Activated CD4-positive, alpha-beta T cell treated with anti-CD3 and anti-CD28 coated beads, Interleukin-2, amount 50 U/mL, for 16 hours (primary cell): ENCODE data around the gene DGUOK.
"Not testable (repeated sequence)": the region's sequence is repeated elsewhere in the genome, so short reads cannot be mapped to it uniquely, and the experiment has no call there.

ENCODE experiments used
- DNase-seq: peaks from one replicate; pipeline ENCODE4 v3.0.0-alpha.2; 2020

DGUOK gene

DNA sequence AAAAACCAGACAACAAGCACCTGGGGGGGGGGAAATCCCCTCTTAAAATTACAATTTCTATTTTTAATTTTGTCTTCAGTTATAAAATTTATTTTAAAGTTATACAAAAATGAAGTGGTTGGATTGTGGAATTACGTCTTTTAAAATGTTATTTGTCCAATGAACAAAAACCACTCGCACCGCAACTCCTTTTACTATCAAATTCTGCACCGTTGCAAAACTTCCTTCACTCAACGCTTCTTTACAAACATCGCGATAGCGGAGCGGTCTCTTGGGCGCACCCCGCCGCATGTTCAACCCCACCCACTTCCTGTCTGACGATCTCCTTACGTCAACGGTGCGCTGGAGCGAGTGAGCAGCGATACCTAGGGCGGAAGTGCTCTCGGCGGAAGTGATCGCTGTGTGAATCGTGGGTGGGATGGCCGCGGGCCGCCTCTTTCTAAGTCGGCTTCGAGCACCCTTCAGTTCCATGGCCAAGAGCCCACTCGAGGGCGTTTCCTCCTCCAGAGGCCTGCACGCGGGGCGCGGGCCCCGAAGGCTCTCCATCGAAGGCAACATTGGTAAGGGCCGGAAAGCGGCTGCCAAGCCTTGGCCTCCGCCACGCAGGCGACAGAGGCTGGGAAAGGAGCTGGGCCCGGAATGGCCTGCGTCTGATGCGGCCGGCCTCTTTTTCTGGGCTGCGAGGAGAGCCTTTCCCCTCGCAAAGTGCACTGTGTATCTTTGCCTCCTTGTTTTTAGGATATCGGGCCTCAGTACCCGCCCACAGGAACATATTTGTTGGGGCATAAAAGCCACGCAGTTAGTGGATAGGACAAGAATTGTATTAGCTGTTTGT, at the start of gene DGUOK:
Gene DGUOK (plus strand): TSS at position 388 of the 835 bp plus-strand sequence. CDS start 31 bp downstream, at position 419.
- peak; percentile 99 for DNase-seq

DNA sequence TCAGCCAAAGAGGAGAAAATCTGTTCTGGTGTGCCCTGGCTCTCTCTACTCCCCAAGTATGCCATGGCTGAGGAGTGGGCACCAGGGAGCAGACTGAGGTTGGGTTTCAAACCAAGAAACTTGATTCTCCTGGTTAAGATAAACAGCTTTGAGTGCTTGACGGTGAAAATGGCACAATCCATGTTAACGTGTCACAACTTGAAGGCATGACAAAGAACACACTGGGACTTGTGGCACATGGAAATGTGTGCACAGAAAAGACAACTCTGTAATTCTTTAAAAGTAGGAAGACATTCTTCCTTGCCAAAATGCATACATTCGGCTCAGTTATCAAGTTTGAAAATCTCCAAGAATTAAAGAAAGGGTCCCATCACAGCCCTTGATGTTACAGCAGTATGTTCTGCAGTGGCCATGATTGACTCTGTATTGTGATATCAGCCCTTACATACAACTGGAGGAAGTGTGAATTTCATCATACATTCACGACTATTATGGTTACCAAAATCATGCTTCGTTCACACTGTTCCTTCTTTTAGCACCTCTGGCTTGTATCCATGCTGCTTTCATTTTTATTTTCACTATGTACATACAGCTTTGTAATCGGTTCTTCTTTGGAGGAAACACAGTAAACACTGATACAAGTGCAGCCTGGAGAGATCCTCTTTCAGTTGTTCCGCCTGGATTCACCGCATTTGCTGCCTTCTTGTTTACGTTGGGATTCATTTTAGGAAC, 49.4 kb upstream of the DGUOK start:
- DNase-seq = peak; percentile 14

DNA sequence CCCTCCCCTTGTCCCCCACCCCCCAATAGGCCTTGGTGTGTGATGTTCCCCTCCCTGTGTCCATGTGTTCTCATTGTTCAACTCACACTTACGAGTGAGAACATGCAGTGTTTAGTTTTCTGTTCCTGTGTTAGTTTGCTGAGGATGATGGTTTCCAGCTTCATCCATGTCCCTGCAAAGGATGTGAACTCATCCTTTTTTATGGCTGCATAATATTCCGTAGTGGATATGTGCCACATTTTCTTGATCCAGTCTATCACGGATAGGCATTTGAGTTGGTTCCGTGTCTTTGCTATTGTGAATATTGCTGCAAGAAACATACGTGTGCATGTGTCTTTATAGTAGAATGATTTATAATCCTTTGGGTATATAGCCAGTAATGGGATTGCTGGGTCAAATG, 48.7 kb upstream of the DGUOK start:
- not testable (repeated sequence) for DNase-seq

DNA sequence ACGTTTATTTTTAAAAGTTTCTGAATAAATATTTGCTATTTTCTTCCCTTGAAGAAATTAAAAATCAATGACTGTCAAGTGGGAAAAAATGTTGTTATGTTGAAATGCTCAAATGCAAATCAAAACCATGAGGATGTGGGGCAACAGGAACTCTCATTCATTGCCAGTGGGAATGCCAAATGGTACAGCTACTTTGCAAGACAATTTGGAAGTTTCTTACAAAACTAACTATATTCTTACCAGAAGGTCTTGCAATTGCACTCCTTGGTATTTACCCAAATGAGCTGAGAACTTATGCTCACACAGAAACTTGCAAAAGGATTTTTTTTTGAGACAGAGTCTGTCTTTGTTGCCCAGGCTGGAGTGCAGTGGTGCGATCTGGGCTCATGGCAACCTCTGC, 41.3 kb upstream of the DGUOK start:
- no peak for DNase-seq

DNA sequence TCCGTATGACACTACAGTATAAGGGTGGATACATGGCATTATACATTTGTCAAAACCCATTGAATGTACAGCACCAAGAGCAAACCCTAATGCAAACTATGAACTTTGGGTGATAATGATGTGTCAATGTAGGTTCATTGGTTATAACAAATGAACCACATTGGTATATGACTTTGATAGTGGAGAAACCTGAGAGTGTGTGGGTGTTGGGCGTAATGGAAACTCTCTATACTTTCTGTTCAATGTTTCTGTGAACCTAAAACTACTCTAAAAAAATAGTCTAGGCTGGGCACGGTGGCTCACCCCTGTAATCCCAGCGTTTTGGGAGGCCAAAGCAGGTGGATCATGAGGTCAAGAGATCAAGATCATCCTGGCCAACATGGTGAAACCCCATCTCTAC, 40.3 kb upstream of the DGUOK start:
- peak; percentile 18 for DNase-seq

DNA sequence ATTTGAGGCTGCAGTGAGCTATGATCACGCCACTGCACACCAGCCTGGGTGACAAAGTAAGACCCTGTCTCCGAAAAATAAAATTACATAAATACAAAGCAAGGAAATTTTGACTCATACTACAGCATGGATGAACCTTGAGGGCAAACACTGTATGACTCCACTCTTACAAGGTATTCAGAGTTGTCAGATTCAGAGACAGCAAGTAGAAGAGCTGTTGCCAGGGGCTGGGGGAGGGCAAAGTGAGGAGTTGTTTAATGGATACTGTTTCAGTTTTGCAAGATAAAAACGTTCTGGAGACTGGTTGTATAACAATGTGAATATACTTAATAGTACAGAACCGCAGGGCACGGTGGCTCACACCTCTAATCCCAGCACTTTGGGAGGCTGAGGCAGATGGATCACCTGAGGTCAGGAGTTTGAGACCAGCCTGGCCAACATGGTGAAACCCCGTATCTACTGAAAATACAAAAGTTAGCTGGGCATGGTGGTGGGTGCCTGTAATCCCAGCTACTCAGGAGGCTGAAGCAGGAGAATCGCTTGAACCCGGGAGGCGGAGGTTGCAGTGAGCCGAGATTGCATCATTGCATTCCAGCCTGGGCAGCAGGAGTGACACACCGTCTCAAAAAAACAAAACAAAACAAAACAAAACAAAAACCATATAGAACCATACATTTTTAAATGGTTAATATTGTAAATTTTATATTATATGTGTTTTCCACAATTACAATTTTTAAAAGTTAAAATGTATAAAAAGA, 38.9 kb upstream of the DGUOK start:
- not testable (repeated sequence) for DNase-seq

DNA sequence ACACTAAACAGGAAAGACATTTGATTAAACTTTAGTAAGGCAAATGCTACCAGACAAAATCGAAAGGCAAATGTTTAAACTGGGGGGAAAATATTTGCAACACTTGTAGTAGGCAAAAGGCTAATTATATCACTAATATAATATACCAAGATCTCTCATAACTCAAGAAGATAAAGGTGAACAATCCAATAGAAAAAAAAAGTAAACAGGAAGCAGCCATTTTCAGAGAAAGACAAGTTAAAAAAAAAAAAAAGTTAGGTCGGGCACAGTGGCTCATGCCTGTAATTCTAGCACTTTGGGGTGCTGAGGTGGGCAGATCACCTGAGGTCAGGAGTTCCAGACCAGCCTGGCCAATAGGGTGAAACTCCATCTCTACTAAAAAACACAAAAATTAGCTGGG, 38.3 kb upstream of the DGUOK start:
- no peak for DNase-seq

DNA sequence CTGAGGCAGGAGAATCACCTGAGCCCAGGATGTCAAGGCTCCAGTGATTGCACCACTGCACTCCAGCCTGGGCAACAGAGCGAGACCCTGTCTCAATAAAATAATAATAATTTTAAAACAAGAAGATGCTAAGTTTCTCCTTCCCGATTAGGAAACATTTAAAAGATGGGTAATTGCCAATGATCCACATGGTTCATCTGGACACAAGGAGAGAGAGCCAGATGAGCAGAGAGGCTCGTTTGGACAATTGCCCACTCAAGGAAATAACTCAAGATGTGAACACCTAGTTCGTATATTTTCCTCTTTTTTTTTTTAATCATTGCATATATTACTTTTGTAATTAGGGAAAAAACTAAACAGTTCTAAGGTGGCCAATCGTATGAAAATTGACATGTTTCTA, 37.5 kb upstream of the DGUOK start:
- no peak for DNase-seq

DNA sequence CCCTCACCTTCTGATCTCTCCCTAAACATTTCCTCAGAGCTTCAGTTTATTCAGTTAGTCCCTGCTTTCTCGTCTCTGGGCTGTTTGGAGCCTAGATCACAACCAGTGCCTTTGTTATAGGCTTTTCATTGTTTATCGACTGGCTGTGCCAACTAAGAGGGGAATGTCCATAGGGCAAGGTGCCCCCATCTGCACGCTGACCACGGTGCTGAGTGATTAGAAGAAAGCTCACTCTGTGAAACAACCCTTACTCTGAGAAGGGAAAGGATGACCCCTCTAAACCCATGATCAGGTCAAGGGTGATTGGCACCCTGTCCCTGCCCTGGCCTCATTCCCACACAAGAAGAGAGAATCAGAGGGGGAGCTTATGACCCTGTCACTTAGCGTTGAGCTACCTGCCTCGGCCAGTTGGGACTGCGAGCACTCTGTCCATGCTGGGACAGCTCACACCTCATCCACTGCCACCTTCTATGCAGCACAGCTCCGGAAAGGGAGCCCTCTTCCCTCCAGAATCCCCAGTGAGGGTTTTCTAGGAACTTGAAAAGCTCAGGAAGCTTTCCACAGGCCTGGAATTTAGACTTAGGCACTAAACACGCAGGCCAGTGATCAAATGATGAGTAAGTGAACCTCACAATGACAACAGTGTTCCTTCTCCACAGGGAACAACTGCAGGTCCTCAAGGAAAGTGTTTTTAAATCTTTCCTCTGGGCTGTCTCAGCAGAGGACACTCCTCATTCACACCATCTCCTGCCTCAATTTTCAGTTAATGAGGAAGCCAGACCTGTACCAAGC, 36.2 kb upstream of the DGUOK start:
- no peak for DNase-seq

DNA sequence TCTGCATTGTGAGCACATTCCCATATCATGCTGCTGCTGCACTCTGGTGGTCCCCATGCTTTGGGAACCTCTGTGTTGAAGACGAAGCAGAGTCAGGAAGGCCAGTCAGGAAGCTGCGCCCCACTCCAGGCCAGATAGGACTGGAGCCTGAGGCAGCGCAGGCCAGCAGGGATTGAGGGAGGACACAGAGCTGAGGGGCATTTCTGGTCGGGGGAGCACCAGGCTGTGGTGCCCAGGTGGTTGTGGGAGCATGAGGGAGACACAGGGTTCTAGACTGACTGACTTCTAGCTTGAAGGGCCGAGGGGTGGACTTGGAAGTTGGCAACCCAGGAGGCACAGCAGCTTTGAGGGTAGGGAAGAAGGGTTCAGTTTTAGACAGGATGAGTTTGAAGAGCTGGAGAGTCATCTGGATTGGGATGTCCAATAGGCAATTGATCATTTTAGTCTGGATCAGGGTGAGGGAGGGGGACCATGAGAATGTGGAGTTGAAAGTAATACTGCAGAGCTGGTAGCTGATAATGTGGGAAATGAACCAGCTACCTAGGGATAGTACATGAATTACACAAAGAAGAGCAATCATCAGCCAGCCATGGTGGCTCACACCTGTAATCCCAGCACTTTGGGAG, 35.3 kb upstream of the DGUOK start:
- no peak for DNase-seq

DNA sequence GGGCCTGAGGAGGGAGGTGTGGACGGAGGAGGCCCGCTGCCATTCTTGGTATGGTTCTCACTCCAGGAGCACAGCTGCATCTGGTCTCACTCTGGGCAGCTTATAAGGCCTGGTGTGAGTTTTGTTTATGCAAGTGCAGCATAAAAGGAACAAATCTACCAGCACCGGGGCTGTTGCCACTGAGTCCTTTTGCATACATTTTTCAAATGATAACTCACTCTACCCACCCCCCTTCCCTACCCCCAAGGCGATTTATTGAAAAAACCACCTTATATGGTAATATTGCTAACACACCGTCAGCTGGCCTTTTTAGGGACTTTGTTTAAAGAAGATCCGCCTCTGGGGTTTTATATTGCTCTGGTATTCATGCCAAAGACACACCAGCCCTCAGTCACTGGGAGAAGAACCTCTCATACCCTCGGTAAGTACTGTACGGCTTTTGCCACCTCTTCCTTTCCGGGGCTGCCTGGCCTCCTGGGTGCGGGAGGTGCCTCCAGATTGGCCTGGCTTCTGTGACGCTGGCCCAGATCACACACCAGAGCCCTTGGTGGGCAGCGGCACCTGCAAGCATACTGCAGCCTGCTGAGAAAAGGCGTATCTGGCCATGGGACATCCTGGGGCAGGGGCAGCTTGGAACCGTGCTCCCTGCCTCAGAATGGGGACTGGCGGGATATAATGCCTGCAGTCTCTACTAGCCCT, 33.9 kb upstream of the DGUOK start, which contains the start of gene ACTG2:
Gene ACTG2 (plus strand): TSS at position 378 of the 699 bp plus-strand sequence. CDS start 8,304 bp downstream, outside the sequence.
- DNase-seq = no peak

DNA sequence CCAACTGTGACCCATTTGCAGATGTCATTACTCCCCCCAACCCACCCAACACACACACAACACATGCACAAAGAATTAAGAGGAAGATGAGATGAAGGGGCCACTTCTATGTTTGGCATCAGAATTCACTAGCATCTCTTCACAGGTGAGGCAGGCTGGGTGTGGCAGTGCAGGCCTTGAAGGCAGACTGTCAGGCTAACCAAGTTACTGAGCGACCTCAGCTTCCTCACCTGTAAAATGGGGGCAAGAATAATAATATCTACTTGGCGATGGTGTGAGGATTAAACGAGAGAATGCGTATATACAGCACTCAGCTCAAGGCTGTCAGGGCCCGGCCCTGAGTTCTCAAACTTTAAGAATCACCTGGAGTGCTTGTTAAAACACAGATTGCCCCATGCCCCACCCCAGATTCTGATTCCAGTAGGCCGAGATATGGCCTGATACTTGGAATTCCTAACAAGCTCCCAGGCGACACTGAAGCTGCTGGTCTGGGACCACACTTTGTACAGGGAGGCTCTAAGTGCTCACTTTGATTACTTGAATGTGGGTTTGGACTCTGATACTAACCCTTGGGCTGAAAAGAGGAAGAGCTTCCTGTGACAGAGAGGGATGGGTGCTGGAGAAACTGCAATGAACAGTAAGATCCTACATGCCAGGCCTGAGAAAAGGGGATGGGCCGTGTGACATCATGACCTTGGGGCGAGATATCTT, 32.8 kb upstream of the DGUOK start:
- DNase-seq = no peak

DNA sequence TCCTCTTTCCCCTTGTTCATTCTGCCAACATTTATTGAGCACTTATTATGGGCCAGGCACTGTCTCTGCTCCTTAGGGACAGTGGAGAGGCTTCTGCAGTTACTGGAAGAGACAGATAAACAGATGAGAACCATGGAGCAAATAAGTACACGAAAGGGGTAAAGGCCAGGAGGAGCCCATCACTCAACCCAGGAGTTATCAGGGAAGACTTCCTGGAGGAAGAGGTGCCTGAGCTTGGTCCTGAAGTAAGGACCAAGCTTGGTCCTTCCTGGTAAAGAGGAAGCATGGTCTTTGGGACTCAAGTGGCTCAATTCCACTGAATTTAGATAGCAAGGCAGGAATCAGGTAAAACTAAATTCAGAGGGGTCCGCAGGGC, 32.2 kb upstream of the DGUOK start:
- no peak for DNase-seq

DNA sequence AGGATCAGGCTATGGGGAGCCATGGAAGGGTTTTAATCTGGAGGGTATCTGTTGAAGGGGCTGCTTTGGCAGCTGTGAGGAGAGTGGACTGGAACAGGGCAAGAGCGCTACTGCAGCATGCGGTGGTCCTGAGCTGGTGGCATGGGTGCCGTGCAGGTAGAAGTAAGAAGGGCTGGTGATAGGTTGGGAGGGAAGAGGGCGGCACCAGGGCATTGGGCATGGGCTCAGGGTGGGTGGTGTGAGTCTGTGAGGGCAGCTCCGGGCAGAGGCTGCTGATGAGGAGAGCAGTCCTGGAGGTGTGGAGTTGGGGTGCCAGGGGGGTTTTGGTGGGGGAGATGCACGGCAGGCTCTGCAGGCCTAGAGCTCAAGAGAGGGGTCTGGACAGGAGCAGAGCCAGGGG, 31.8 kb upstream of the DGUOK start:
- DNase-seq = no peak

DNA sequence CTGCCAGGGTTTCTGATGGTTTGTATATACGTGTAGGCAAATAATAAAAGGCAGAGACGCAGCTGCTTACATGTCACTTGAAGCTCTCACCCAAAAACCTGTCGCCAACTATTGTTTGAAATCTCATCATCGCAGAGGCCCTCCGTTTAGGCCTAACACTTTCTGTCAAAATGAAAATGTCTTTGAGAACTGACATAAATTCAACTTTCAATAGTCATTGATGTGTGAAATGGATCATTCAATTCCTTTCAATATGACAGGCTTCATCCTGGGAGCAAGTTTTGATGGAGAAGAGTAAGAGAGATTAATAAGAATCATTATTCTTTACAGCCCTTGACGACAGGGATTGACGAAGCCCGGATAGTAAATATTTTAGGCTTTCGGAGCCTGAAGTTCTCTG, 31.2 kb upstream of the DGUOK start:
- peak; percentile 59 for DNase-seq

DNA sequence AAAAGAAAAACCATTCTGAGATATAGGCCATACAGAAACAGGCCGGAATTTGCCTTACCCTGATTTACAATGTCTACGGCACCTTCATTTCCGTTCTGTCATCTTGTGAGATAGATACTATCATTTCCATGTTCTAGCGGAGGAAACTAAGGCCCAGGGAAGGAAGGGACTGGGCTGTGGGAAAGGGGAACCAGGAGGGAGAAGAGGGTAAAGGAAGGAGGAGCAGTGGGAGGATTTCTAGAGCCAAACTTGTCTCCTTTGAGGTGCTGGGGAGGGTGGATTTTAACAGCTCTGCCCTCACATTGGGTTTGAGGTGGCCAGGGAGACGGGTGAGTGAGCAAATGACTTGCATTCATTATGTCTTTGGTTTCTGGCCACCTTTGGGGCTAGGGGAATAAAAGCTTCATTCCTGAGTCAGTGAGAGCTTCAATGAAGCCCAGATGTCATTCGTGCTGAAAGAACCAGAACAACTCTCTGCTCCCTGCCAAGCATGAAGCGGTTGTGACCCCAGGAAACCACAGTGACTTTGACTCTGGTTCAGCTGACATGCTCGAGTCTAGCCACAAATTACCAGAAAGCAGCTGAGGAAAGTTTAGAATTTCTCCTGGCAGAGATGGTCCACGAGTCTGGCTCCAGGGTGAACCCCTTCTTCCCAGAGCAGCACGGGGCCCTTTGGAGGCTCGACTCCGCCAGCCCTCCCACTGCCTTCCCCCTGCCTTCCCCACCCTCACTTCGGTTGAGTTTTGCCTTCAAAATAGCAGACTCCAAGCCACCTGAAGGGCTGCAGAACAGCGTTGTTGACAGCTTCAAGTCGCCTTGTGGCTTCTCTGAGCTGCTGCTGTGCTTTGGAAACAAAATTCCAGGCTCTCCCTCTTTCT, 30.1 kb upstream of the DGUOK start:
- DNase-seq = peak; percentile 67

DNA sequence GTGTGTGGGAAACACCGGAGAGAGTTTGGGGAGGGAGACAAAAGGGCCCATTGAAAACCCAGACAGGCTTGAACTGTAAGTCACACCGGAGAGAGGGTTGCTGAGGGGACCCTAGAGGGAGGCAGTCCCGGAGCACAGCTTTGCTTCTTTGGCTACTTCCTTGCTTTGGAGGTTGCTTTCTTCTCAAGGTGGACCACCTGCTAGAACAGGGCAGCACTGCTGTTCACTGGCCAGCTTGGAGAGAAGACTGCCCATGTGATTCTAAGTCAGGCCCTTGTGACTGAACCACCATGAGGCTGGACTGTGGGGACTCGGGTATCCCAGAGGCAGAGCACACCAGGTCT, 29.5 kb upstream of the DGUOK start:
- DNase-seq = no peak

DNA sequence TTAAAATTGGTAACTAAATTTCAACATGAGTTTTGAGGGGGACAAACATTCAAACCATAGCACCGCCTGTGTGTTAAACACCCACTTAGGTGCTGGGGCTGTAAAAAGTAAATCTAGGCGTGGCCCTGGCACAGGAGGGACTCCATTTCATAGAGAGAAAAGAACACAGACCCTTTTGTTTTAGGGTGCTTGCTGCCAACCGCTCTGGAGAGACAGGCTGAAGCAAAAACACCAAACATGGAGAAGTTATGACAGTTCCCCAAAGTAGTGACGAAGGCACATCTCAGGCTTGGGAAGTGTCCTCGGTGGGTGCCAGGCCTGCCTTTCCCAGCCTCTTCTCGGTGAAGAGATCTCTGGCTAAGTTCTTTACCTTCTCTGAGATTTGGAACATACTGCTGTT, 28.7 kb upstream of the DGUOK start:
- no peak for DNase-seq

DNA sequence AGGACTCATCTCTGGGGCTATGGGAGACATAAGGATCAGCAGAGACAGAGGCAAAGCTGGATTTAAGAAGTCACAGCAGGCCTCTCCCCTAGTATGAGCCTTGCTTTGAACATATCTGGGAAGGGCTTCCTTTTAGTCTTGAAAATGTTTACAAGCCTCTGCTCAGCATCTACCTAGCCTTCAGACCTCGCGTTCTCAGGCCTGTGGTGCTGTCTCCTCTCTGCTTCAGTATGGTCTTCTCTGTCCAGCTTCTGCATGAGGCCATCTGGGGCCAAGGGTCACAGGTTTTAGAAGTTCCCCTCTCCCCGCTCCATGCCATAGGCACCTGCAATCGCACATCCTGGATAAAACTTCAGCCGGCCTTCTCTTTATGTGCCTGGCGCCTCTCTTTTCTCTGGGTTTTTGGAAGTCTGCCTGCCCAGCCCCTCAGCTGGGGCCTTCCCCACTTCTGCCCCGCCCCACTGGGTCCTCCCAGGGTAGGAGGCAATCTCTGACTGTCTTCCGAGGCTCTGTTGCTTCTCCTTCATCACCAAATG, 26.8 kb upstream of the DGUOK start:
- DNase-seq = no peak

DNA sequence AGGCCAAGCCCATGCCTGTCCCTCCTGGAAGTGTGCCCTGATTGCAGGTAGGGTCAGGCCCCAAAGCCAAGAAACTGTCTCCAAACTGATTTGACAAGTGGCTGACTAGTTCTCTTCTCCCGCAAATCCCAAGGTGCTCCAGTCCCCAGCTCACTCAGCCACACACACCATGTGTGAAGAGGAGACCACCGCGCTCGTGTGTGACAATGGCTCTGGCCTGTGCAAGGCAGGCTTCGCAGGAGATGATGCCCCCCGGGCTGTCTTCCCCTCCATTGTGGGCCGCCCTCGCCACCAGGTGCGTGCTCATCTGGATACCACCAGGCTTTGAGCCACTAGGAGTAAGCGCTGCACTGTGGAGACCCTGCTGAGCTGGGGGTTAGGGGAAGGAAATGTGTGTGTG, 25.5 kb upstream of the DGUOK start:
- no peak for DNase-seq
